DND-41 (cell line): Measurements from ENCODE around the gene BEND6.

ENCODE experiments used
- ATAC-seq: fragments of 200-7000 bp; cut with Tn5 transposase; 3 replicates; pipeline ENCODE4 v1.9.1; 2021; ENCODE audit warnings: low read depth; ENCODE audit not compliant: insufficient read depth
- DNase-seq: peaks from one replicate; pipeline ENCODE4 v3.0.0-alpha.2; 2020
- H2AFZ ChIP-seq: 2 replicates; pipeline ENCODE4 v1.6.0; 2012; ENCODE audit warnings: low read depth, low read length
- H3K27ac ChIP-seq: 2 replicates; pipeline ENCODE4 v1.5.1; 2012; ENCODE audit warnings: low read length, inconsistent platforms
- H3K27me3 ChIP-seq: fragments of 200-600 bp; sonication (generic); 2 replicates; pipeline ENCODE4 v1.6.0; 2012; ENCODE audit warnings: low read length, mild to moderate bottlenecking, inconsistent platforms; ENCODE audit not compliant: insufficient read depth, poor library complexity
- H3K36me3 ChIP-seq: 2 replicates; pipeline ENCODE4 v1.5.1; 2012; ENCODE audit warnings: low read length, inconsistent platforms; ENCODE audit not compliant: insufficient read depth
- H3K4me1 ChIP-seq: 2 replicates; pipeline ENCODE4 v1.5.1; 2012; ENCODE audit warnings: mild to moderate bottlenecking, low read length; ENCODE audit not compliant: insufficient read depth
- H3K4me2 ChIP-seq: 2 replicates; pipeline ENCODE4 v1.6.0; 2012; ENCODE audit warnings: mild to moderate bottlenecking, moderate library complexity, low read length, inconsistent platforms; ENCODE audit not compliant: insufficient read depth
- H3K4me3 ChIP-seq, 2 experiments: fragments of 200-600 bp in 1 of 2; shearing (Covaris generic) in 1 of 2; 2 replicates each; pipeline ENCODE4 v1.5.1; 2012 to 2016; ENCODE audit warnings: inconsistent platforms in 2 of 2, low read length in 2 of 2, mild to moderate bottlenecking in 2 of 2, low read depth in 1 of 2, moderate library complexity in 1 of 2
- H3K79me2 ChIP-seq: 2 replicates; pipeline ENCODE4 v1.6.0; 2012; ENCODE audit warnings: low read length, inconsistent platforms; ENCODE audit not compliant: insufficient read depth
- H3K9ac ChIP-seq: 2 replicates; pipeline ENCODE4 v1.6.0; 2012; ENCODE audit warnings: low read depth, mild to moderate bottlenecking, inconsistent platforms, low read length, moderate library complexity
- H3K9me3 ChIP-seq: 2 replicates; pipeline ENCODE4 v1.5.1; 2012; ENCODE audit warnings: low read length, moderate library complexity, mild to moderate bottlenecking, inconsistent platforms; ENCODE audit not compliant: insufficient read depth, severe bottlenecking
- H4K20me1 ChIP-seq: 2 replicates; pipeline ENCODE4 v1.6.0; 2012; ENCODE audit warnings: low read length; ENCODE audit not compliant: insufficient read depth
- CTCF ChIP-seq: IDR thresholded peaks from 2 replicates; pipeline ENCODE4 v1.5.1; 2012; ENCODE audit warnings: borderline replicate concordance, low read length, moderate library complexity, mild to moderate bottlenecking; ENCODE audit not compliant: poor library complexity, severe bottlenecking; ENCODE audit errors: extremely low read depth
- EZH2 ChIP-seq: IDR thresholded peaks from 3 replicates; pipeline ENCODE4 v1.6.1; 2012; ENCODE audit warnings: borderline replicate concordance, low read depth, mild to moderate bottlenecking, moderate library complexity, low read length, inconsistent platforms; ENCODE audit not compliant: severe bottlenecking

BEND6 gene

GRCh38 chr6:56955171-56956155 lies 556 bp downstream of the BEND6 start:
- no peaks in the 10 kb centered on the region for H3K4me1 ChIP-seq
- no peak overlapping the region for H3K4me3 ChIP-seq
- no peaks in the 10 kb centered on the region for H4K20me1 ChIP-seq
- H3K4me2 ChIP-seq = no peak overlapping the region
- no peak overlapping the region for H3K9ac ChIP-seq
- no peaks in the 10 kb centered on the region for H3K27me3 ChIP-seq
- no peaks in the 10 kb centered on the region for H3K79me2 ChIP-seq
- TF ChIP-seq CTCF = no peak
- no peak for TF ChIP-seq EZH2
- DNase-seq (peak; percentile 71), ATAC-seq (peak; percentile 94)
- no peaks in the 10 kb centered on the region for H3K36me3 ChIP-seq
- H3K9me3 ChIP-seq = no peaks in the 10 kb centered on the region
- H3K27ac ChIP-seq = no peak overlapping the region
- no peak overlapping the region; the same call in 1 of the 2 replicates for H2AFZ ChIP-seq

DNA sequence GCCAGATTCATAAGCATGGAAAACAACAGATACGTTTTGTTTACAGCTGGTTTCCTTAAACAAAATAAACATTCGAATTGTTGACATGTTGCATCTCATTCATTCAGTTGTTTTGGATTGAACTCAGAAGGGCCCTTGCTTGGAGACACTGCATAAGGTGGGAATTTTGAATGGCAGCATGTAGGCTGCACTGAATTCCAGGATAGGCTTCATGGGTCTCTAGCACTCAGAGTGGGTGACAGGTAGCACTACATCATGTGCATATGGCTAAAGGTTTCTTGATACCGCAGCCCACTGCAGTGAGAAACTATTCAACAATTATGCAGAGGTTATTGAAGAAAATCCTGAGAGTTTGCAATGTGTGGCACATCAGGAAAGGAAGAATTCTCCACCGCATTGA lies 1.6 kb downstream of the BEND6 start:
- H3K4me3 ChIP-seq = no peak overlapping the region
- H3K9me3 ChIP-seq = no peaks in the 10 kb centered on the region
- H3K4me2 ChIP-seq = no peak overlapping the region
- no peak overlapping the region for H2AFZ ChIP-seq
- no peaks in the 10 kb centered on the region for H3K79me2 ChIP-seq
- no peak for ATAC-seq
- no peaks in the 10 kb centered on the region for H3K36me3 ChIP-seq
- no peak for DNase-seq
- TF ChIP-seq CTCF = no peak
- no peak for TF ChIP-seq EZH2
- H3K27me3 ChIP-seq = no peaks in the 10 kb centered on the region
- H3K9ac ChIP-seq = no peak overlapping the region
- no peaks in the 10 kb centered on the region for H3K4me1 ChIP-seq
- H3K27ac ChIP-seq = no peak overlapping the region
- H4K20me1 ChIP-seq = no peaks in the 10 kb centered on the region

DNA sequence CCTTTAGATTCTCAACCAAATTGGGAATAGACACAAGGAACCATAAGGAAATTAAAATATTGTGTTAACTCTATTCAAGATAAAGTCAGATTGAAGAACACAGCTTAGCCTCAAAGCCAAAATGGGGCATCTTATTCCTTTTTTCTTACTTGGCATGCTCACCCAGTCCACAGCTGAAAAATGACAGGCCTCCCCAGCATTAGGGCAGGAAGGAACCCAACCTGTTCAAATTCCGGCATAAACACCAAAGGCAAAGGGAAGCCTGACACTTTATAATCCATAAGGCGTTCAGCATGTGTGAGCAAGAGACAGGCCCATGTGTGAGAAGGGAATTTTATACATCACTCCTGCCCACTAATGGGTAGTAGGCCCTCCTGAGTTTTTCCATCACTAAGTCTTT lies 2.9 kb downstream of the BEND6 start:
- no peaks in the 10 kb centered on the region for H3K27me3 ChIP-seq
- H4K20me1 ChIP-seq = no peaks in the 10 kb centered on the region
- no peaks in the 10 kb centered on the region for H3K79me2 ChIP-seq
- H3K36me3 ChIP-seq = no peaks in the 10 kb centered on the region
- no peak for ATAC-seq
- TF ChIP-seq EZH2 (no peak), CTCF (no peak)
- no peak overlapping the region for H3K4me2 ChIP-seq
- no peak overlapping the region for H2AFZ ChIP-seq
- DNase-seq = no peak
- H3K9me3 ChIP-seq = no peaks in the 10 kb centered on the region
- H3K4me3 ChIP-seq = no peak overlapping the region
- no peak overlapping the region for H3K27ac ChIP-seq
- no peak overlapping the region for H3K9ac ChIP-seq
- H3K4me1 ChIP-seq = no peaks in the 10 kb centered on the region
